ENCODE measurements around the gene RAG1.
"Not testable (repeated sequence)": the region's sequence is repeated elsewhere in the genome, so short reads cannot be mapped to it uniquely, and the experiment has no call there.

RAG1 gene
- total RNA-seq: 0.48 to 2.9 reads per million in 2 donors

DNA sequence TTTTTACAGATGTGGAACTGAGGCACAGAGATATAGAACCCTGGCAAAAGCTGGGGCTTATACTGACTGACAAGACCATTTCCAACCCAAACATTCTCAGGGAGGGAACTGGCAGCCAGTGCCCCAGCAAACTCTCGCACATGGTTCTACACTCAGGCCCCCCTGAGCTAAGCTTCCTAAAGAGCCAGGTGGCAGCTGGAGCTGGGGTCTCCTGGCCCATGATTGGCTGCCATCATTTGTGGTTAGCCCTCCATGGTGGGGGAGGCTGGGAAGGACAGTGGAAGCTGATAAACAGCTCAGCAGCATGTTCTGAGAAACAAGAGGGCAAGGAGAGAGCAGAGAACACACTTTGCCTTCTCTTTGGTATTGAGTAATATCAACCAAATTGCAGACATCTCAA, at the start of gene RAG1:
RAG1 (plus strand) TSS at position 314 of the 400 bp plus-strand sequence. CDS start 5,298 bp downstream, outside the sequence.
- DNase-seq: no peak

DNA sequence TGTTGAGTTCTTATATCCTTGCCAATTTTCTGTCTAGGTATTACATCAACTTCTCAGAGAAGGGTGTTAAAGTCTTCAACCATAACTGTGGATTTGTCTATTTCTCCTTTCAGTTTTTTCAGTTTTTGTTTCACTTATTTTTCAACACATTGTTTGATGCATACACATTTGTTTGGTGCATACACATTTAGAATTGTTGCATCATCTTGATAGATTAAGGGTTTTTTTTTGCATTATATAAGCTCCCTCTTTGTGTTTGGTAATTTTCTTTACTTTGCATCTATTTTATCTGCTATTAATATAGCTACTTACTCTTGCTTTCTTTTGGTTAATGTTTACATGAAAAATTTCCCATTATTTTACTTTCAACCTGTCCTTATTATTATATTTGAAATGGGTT, 37.0 kb upstream of the RAG1 start:
- DNase-seq: no peak

DNA sequence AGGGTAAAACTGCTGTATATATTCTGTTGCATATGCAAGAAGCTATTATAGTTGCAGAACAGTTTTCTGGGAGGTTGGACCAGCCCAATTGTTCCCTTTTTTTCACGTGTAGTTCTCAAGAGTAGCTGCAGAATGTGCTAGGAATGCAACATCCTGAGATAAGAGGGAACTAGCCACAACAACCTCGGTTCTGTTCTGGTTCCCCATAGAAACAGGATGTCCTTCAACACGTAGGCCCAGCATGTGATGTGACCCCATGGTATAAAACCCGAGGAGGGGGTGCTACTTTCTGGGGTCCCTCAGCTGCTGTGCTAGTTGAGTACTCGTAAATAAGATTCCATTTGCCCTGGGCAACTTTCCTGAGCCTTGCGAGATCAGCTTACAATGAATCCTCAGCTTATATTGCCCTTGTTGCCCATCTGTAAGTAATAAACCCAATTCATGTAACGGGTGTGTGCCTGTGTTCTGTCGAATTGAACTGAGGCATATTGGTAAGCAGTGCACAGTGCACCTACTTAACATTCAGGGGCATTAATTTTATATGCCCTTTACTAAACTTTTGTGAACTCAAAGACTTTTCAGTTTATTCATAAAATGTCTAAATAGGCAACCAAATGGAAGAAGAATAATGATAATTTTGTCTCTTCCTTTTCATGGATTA, 34.7 kb upstream of the RAG1 start:
- no peak for DNase-seq

DNA sequence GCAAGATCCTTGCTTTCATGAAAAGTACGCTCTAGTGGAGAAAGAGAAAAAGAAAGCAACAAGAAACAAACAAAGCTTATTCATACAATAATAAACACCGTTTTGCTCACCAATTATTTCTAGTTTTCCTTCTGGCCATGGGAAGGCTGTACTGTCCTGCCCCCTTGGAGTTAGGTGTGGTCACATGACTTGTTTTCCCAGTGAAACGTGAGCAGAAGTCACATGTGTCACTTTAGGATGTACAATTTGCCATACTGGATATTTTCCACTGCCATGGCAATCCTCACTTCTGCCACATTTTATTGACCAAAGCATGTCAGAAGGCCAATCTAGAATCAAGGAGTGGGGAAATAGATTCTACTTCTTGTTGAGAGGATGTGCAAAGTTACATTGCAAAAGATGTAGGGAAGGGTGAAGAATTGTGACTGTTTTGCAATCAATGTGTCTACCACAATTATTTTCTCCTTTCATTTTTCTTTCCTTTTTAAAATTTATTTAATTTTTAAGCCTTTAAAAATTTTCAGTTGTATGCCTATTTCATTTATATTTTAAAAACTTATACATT, 33.4 kb upstream of the RAG1 start:
- no peak for DNase-seq

GRCh38 chr11:36540998-36541397, 26.8 kb upstream of the RAG1 start:
- no peak for DNase-seq

- DNase-seq: no peak
Observed at GRCh38 chr11:36550385-36551115, 17.3 kb upstream of the RAG1 start.

DNA sequence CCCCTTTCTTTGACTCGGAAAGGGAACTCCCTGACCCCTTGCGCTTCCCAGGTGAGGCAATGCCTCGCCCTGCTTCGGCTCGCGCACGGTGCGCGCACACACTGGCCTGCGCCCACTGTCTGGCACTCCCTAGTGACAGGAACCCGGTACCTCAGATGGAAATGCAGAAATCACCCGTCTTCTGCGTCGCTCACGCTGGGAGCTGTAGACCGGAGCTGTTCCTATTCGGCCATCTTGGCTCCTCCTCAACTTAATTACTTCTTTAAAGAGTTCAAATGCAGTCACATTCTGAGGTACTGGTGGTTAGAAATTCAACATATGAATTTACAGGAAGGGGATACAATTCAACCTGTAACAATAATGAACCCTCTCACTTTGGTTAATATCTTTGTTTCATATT, 10.4 kb upstream of the RAG1 start:
- DNase-seq: not testable (repeated sequence)

- DNase-seq: no peak
Observed at GRCh38 chr11:36557991-36558390, 9.8 kb upstream of the RAG1 start.

- DNase-seq: no peak
Observed at GRCh38 chr11:36558571-36559413, 9.0 kb upstream of the RAG1 start.

DNA sequence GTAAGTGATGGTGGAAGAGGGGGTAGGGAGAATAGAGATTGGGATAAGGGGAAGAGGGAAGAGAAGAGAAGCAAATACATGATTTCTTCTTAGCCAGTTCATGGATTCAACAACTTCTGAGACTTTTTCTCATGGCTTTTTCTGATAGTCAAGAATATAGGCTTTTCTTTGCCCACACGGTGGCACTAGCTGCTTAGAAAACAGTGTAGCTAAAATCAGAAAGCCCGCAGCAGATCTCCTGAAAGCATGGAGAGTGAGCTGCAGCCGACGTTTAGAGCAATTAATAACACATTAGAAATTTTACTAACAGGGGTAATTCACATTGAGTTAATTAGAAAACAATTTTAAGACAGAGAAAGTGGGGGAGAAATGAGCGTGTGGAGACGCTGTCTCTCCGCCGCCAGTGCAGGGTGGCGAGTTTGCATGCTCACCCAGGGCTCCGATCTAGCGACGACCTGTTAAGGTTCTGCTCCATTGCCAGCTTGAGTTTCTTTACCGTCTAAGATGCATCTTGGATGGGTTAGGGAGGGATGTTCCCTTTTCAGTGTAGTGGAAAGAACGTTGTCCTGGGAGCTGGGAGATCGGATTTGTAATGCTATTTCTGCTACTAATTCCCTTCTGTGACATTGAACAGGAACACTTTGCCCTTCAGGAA, 3.3 kb upstream of the RAG1 start:
- peak; percentile 19 for DNase-seq

DNA sequence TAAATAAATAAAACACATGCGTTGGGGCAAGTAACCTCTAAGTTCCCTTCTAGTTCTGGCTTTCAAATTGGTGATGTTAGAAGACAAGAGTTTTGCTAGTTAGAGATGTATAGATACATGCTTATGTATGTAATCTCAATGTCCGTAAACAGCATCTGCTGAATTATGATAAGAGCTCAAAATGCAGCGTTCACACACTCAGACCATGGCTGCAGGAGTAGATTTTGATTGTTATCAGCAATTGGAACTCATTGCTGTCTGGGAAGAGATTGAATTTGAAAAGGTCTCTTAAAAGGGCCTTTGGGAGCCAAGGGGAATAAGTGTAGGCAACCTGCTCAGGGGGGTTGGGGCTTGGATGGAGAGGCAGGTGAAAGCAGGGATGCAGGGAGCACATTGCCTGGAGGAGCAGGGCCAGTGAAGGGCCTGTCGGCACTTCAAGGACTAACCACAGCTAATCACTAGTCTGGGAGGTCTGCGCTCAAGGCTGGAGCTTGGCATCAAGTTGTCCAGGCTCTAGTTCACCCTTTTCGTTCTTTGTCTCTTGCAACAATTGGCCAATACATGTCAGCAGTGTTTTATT, 2.7 kb upstream of the RAG1 start:
- DNase-seq: no peak

DNA sequence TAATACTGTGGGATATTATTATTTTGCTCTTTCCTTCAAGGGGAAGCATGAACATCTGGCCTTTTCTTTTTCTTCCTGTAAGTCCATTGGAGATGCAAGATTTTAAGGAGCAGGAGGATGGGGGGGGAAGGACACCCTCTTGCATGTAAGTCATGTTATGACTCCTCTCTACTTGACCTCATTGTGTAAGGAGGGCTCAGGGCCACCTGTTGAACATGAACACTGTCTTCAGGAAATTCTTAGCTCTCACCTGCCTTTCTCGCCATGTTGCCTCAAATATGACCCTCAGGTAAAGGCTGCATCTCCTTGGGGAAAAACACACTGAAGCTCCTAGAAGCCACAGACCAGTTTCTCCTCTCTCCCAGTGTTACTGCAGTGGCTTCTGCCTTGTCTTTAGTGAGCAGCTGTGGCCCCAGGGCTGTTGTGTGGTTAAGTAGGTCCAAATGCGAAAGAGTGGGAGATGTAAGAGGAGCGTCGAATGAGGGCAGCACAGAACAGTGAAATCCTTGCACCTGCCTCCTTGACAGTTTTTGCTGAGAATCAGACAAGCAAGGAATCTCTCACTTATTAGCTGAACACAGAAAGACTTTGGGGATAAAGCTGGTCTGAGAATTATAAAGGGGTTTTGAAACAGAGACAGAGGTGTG, 1.3 kb upstream of the RAG1 start:
- DNase-seq: no peak

DNA sequence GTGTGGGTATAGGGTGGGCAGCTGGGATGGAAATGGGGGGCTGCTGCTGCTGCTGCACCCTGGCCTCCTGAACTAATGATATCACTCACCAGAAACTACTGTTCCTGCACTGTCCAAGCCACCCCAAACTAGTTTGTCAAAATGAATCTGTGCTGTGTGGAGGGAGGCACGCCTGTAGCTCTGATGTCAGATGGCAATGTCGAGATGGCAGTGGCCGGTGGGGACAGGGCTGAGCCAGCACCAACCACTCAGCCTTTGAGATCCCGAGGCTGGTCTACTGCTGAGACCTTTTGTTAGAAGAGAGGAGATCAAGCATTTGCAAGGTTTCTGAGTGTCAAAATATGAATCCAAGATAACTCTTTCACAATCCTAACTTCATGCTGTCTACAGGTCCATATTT, 1.3 kb downstream of the RAG1 start:
- DNase-seq: no peak

- DNase-seq: no peak
Observed at GRCh38 chr11:36574486-36574885, 6.7 kb downstream of the RAG1 start.

GRCh38 chr11:36577373-36577772, 9.6 kb downstream of the RAG1 start:
- no peak for DNase-seq

GRCh38 chr11:36577859-36578258, 10.1 kb downstream of the RAG1 start:
- no peak for DNase-seq

GRCh38 chr11:36578458-36578857, 10.7 kb downstream of the RAG1 start:
- DNase-seq: no peak

- no peak for DNase-seq
Observed at GRCh38 chr11:36581536-36581935, 13.7 kb downstream of the RAG1 start.

- no peak for DNase-seq
Observed at GRCh38 chr11:36583667-36584066, 15.9 kb downstream of the RAG1 start.

DNA sequence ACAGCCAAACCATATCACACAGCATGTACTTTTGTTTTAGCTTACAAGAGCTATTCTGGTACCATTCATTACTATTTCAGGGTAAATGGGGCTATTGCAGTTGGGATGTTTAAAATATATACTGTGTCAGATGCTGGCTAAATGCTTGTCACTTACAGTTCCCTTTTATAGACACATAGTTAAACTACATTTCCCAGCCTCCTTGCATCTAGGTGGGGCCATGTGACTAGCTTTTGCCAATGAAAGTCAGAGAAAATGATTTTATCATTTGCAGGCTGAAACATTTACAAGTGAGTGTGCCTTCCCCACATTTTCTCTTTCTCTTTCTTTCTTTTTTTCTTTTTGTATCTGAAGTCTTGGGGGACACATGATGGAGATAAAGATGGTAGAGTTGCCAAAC, 18.7 kb downstream of the RAG1 start:
- DNase-seq: no peak

GRCh38 chr11:36588099-36588498, 20.3 kb downstream of the RAG1 start:
- DNase-seq: no peak

DNA sequence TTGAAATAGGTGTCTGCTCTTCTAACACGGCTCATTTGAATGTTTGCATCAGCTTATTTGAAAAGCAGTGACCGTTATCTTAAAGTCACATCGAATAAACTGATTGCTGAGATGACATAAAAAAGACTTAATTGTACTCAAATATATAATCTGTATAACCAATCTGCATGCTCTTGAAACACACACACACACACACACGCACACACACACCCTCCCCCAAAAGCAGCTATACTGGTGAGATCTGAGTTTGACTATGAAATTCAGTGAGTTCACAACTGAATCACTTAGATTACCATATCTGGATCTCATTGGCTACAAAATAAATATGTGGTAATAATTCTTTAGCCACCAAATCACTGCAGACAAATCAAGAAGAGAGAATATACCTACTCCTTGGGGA, 22.7 kb downstream of the RAG1 start:
- no peak for DNase-seq

All from T-helper 9 cell (primary cell).